Measurements from ENCODE around the gene SOS1.

Gene SOS1

DNA sequence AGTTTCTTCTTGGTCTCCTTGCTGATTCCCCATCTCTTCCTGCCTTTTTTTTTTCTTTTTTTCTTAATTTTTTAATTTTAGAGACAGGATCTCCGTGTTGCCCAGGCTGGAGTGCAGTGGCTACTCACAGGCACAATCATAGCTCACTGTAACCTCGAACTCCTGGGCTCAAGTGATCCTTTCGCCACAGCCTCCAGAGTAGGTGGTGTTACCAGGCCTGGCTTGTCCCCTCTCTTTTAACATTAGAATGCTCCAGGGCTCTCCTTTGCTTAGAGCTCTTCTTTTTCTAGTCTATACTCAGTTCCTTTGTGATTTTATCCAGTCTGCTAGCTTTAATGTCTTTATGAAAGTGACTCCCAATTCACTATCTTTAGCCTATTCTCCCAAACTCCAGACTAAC is 141.9 kb downstream of the SOS1 start:
- no peak overlapping the region for H3K4me3 ChIP-seq (ENCODE audit: low read depth, low read length)
- TF ChIP-seq, protein P1, sequence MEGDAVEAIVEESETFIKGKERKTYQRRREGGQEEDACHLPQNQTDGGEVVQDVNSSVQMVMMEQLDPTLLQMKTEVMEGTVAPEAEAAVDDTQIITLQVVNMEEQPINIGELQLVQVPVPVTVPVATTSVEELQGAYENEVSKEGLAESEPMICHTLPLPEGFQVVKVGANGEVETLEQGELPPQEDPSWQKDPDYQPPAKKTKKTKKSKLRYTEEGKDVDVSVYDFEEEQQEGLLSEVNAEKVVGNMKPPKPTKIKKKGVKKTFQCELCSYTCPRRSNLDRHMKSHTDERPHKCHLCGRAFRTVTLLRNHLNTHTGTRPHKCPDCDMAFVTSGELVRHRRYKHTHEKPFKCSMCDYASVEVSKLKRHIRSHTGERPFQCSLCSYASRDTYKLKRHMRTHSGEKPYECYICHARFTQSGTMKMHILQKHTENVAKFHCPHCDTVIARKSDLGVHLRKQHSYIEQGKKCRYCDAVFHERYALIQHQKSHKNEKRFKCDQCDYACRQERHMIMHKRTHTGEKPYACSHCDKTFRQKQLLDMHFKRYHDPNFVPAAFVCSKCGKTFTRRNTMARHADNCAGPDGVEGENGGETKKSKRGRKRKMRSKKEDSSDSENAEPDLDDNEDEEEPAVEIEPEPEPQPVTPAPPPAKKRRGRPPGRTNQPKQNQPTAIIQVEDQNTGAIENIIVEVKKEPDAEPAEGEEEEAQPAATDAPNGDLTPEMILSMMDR (IDR thresholded peaks at IDR 0.05; ENCODE audit: low read depth, low read length): no peak

DNA sequence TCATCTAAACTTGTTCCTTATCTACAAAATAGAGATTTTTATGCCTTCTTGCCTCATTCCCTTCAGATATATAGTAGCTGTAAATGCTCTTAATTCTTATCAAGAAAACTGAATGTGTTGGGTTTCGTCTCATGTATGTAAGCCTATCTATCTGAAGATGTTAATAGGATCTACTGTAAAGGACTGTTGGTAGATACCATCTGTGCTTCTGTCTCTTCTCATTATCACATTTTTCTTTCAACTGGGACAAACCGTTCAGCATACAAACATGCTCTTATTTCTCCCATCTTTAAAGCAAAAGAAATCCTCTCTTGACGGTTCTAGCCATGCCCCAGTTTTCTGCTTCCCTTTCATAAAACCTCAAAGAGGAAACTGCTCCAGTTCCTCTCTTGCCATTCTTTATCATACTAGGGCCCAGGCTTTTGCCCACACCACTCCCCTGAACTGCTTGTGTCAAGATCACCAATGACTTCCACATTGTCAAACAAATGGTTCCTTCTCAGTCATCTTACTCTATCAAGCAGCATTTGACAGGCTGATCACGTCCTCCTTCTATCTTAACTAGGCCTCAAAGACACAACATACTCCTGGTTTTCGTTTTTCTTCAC is 142.5 kb downstream of the SOS1 start:
- TF ChIP-seq, protein P1 (IDR thresholded peaks at IDR 0.05; ENCODE audit: low read depth, low read length): no peak
- no peak overlapping the region for H3K4me3 ChIP-seq (ENCODE audit: low read depth, low read length)

DNA sequence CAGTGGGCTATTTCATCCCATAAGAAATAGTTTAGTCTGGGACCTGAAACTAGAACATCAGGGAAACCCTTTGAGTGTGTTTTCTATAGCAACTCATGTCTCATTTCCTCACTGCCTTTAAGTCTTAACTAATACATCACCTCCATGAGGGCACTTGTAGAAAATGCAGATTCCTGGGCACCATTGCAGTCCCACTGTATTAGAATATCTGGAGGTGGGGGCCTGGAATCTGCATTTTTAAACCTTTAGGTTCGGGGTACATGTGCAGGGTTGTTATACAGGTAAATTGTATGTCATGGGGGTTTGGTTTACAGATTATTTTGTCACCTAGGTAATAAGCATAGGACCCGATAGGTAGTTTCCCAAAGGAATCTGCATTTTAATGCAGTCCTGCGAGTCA is 143.8 kb downstream of the SOS1 start:
- TF ChIP-seq, protein P1 (IDR thresholded peaks at IDR 0.05; ENCODE audit: low read depth, low read length): no peak
- no peak overlapping the region for H3K4me3 ChIP-seq (ENCODE audit: low read depth, low read length)

DNA sequence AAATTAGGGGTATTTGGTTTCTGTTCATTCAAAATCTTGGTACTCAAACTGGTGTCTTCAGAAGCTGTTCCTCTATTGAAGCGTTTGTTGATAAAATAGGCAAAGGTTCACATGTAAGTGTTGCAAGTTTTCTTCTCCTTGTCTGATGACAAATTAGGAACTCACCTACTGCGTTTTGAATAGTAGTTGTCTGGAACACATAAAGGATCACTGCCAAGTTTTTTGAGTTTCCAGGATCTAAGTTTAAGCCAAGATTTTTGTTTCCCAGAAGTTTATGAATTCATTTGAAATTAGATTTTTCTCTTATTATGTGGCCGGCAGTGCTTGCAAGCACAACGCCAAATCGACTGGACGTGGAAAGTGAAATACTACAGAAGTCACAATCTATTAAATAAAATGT is 145.8 kb downstream of the SOS1 start:
- H3K4me3 ChIP-seq (ENCODE audit: low read depth, low read length): no peak overlapping the region
- TF ChIP-seq, protein P1 (IDR thresholded peaks at IDR 0.05; ENCODE audit: low read depth, low read length): no peak

DNA sequence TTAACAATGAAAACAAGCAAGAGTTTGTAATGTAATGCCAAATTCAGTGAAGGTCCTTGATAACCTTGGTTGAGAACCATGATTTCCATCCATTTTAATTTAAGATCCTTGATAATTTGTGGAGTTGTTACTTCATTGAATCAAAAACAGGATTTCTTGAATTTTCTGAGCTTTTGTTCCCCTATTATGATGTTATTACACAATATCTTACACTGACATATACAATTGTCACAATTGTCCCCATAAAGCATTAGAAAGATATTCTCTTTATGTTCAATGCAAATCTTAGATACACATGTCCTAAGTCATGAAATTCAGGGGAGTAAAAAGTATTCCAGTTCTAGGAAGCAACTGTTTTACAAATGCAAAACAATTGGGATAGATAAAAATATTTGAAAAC is 147.6 kb downstream of the SOS1 start:
- TF ChIP-seq, protein P1 (IDR thresholded peaks at IDR 0.05; ENCODE audit: low read depth, low read length): no peak
- H3K4me3 ChIP-seq (ENCODE audit: low read depth, low read length): no peak overlapping the region

DNA sequence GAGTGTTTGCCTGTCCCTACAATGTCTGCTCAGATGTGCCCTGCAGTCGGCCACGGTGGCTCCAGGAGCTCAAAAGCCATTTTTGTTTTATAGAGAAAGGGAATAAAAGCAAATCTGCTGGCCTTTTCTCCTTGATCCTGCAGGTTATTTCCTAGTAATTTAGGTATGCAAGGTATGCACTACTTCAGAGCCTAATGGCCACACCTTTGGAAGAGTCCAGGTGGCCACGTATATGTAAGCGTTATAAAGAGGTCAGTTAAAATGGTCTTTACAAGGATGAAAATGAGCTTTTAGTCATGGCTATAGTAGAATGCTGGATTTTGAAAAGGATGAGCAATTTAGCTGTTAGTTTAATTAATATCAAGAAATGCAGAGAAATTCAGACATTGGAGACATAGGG is 149.5 kb downstream of the SOS1 start:
- TF ChIP-seq, protein P1 (IDR thresholded peaks at IDR 0.05; ENCODE audit: low read depth, low read length): no peak
- H3K4me3 ChIP-seq (ENCODE audit: low read depth, low read length): no peak overlapping the region

DNA sequence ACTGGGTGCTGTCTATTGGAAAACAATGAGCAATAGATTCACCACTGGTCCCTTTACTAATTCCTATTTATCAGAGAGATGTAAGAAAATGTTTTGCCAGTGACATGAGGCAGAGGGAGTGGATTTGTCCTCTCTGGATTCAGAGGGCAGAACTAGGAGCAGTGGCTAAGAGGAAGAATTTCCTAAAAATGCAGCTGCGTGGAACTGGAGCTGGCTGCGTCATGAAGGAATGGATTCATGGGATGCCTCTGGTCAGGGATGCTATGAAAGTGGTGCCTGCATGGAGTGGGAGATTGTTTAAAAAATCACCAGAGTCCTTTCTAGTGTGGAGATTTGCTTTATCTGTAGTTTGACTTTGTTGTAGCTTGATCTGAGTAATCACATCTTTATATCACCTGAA is 152.8 kb downstream of the SOS1 start:
- no peak overlapping the region for H3K4me3 ChIP-seq (ENCODE audit: low read depth, low read length)
- TF ChIP-seq, protein P1 (IDR thresholded peaks at IDR 0.05; ENCODE audit: low read depth, low read length): no peak
